Measurements from ENCODE around the gene PPP1R26.

DNA sequence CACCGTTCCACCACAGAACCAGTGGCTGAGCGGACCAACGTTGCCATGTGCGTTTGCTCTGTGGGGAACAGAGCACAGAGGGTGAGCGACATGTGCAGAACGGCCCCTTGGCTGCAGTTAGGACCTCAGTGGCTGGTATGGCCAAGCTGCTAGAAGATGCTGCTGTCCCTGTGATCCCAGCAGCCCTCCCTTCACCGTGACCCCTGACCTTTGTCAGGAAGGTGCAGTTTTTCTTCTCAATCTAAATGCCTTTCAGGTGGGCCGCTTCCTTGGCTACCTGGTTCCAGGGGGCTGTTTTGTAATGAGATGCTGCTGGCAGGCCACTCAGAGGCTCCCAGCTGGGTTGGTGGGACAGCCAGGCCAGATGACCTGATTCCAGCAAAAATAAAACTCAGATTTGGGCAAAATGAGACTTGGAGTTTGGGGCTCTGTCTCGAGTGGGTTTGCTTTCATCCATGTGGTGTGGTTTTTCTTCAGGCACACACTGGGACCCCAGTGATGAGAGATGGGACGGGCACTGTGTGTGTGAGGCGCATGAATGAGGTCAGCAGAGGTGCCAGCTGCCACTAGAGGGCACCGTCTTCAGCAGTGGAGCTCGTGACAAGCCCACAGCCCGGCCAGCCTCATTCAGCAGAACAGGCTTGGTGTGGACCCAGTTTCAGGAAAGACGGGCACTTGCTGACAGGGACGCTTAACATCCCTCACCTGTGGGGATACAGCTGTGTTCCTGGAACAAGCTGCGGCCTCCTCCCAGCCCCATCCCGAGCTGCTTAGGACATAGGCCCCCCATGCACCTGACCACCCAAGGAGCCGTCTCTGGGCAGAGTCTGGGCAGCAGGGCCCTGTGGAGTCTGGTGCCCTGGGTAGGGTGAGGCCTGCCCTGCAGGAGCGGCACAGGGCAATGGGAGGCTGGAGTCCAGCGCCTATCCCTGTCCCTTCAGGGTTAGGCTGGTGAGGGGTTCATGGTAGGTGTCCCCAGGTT, 25.0 kb downstream of the PPP1R26 start:
- TF ChIP-seq CTCF (IDR thresholded peaks at IDR 0.05) (peak; percentile 51 to 72 (median 58)), POLR2A (IDR thresholded peaks at IDR 0.05) (no peak)

Measured in tibial nerve (tissue), 3 donors.